Right lobe of liver (tissue), 6 donors: ENCODE data around the gene ZBTB45. TPM values are rescaled to one million over a fixed set of nuclear protein-coding genes. Genes with fewer than 3 reads are reported as not detected.
A peak's percentile ranks its signal among the peaks of the same experiment; 100 is the strongest.
"Not testable (repeated sequence)": the region's sequence is repeated elsewhere in the genome, so short reads cannot be mapped to it uniquely, and the experiment has no call there.

Source experiments
- ATAC-seq, 4 donors: fragments of 200-7000 bp; cut with Tn5 transposase; one replicate each; pipeline ENCODE4 v1.9.1; 2020; ENCODE audit warnings: mild to moderate bottlenecking in 4 of 4, moderate library complexity in 4 of 4
- DNase-seq, 3 donors: peaks; one replicate each; pipeline ENCODE4 v3.0.0-alpha.2; 2020
- H3K27ac ChIP-seq, 3 donors: fragments of 200-600 bp; one replicate each; pipeline ENCODE4 v1.8.0; 2022
- H3K27me3 ChIP-seq, 2 donors: fragments of 200-600 bp; one replicate each; pipeline ENCODE4 v1.8.0; 2022
- H3K36me3 ChIP-seq, 4 donors: fragments of 200-600 bp; sonication (generic) in 1 of 4; one replicate each; pipeline versions ENCODE4 v1.5.1 to v1.8.0; 2017 to 2022; ENCODE audit warnings: control low read depth in 1 of 4
- H3K4me1 ChIP-seq, 4 donors: fragments of 200-600 bp; sonication (generic) in 1 of 4; one replicate each; pipeline versions ENCODE4 v1.5.1 to v1.8.0; 2017 to 2022; ENCODE audit warnings: control low read depth in 1 of 4
- H3K4me3 ChIP-seq, 3 donors: fragments of 200-600 bp; one replicate each; pipeline ENCODE4 v1.8.0; 2022
- H3K9me3 ChIP-seq, 4 donors: fragments of 200-600 bp; sonication (generic) in 1 of 4; one replicate each; pipeline versions ENCODE4 v1.5.1 to v1.8.0; 2017 to 2022; ENCODE audit warnings: control low read depth in 1 of 4
- POLR2A ChIP-seq: fragments of 450-650 bp; IDR thresholded peaks from one replicate; pipeline ENCODE4 v1.6.1; 2017; ENCODE audit warnings: antibody characterized with exemption, mild to moderate bottlenecking
- WGBS: methylation state at CpG from one replicate; pipeline ENCODE4 v1.1.6; 2018; ENCODE audit warnings: low coverage, low lambda C conversion rate; ENCODE audit not compliant: insufficient coverage; ENCODE audit errors: missing lambda C conversion rate; 5-methylcytosine and 5-hydroxymethylcytosine counted together
- intact Hi-C, 2 donors: fragments of 100-400 bp; cut with DNase I; formaldehyde crosslinking; loops; one replicate each; pipeline versions ENCODE4 v1.11.2 to v1.14.1; 2022
- total RNA-seq, 6 experiments: library from RNA; depleted of rRNA in 2 of 6; stranded (reverse); fragments of >200 nt in 2 of 6; fragmentation: NEBNext Ultra II Directional in 3 of 6; extraction: Animal tissue kit (Norgen Biotek cat#: 25700) in 3 of 6; gene quantifications; one replicate each; pipeline versions ENCODE4 v1.1.0 to v1.2.4, GENCODE V29; 2016 to 2023
- TF ChIP-seq, protein P1 (sequence below), 4 donors: fragments of 200-600 bp in 3 of 4; fragments of 450-650 bp in 1 of 4; IDR thresholded peaks; one replicate each; pipeline versions ENCODE4 v1.5.1 to v1.8.0; 2016 to 2022; ENCODE audit warnings: antibody characterized with exemption in 4 of 4, mild to moderate bottlenecking in 2 of 4
- donor health status: DM: no; HTN: yes; CAD: no.
- donor health status: DM: no; HTN: no; CAD: no.
- donor health status: DM: no; HTN: no; CAD: no.
- donor health status: DM: no; HTN: yes; CAD: no.
- donor health status: DM: no; HTN: yes; CAD: no.

ZBTB45 gene
- total RNA-seq, 6 experiments from 2014 or later, result 3.5 to 4.8 (median 4.3) TPM

DNA sequence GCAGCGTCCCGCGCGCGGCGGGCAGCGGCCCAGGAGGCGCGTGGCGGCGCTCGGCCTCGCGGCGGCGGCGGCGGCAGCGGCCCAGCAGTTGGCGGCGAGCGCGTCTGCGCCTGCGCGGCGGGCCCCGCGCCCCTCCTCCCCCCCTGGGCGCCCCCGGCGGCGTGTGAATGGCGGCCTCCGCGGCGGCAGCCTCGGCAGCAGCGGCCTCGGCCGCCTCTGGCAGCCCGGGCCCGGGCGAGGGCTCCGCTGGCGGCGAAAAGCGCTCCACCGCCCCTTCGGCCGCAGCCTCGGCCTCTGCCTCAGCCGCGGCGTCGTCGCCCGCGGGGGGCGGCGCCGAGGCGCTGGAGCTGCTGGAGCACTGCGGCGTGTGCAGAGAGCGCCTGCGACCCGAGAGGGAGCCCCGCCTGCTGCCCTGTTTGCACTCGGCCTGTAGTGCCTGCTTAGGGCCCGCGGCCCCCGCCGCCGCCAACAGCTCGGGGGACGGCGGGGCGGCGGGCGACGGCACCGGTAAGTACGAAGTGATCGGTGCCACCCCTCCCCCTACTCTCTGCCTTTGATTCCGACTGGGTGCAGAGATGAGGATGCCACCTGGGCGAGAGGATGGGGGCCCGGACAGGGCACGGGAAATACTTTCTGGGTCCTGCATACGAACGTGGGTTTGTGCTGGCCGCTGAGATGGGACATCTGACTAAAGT is 25.1 kb upstream of the ZBTB45 start:
- TF ChIP-seq, protein P1, sequence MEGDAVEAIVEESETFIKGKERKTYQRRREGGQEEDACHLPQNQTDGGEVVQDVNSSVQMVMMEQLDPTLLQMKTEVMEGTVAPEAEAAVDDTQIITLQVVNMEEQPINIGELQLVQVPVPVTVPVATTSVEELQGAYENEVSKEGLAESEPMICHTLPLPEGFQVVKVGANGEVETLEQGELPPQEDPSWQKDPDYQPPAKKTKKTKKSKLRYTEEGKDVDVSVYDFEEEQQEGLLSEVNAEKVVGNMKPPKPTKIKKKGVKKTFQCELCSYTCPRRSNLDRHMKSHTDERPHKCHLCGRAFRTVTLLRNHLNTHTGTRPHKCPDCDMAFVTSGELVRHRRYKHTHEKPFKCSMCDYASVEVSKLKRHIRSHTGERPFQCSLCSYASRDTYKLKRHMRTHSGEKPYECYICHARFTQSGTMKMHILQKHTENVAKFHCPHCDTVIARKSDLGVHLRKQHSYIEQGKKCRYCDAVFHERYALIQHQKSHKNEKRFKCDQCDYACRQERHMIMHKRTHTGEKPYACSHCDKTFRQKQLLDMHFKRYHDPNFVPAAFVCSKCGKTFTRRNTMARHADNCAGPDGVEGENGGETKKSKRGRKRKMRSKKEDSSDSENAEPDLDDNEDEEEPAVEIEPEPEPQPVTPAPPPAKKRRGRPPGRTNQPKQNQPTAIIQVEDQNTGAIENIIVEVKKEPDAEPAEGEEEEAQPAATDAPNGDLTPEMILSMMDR (IDR thresholded peaks at IDR 0.05), result no peak
- TF ChIP-seq POLR2A, result no peak
- H3K27ac ChIP-seq, result peak overlapping the region; percentile 95 to 99 (median 97)
- DNase-seq, result peak in 2 of 3 donors; percentile 71 to 75
- H3K4me3 ChIP-seq, result peak overlapping the region; percentile 77 to 89 (median 88)
- intact Hi-C loops, result no loop called here
- H3K36me3 ChIP-seq, result peaks cover 17 to 27% (median 23%) of the 10 kb centered on the region in 4 donors
- no peaks in the 10 kb centered on the region for H3K27me3 ChIP-seq
- H3K9me3 ChIP-seq, result no peaks in the 10 kb centered on the region
- WGBS, result 2% methylated on average over 20 of the region's 92 CpGs
- H3K4me1 ChIP-seq, result peaks cover 0 to 15% (median 7%) of the 10 kb centered on the region in 4 donors
- peak; percentile 1 to 25 (median 10) for ATAC-seq

DNA sequence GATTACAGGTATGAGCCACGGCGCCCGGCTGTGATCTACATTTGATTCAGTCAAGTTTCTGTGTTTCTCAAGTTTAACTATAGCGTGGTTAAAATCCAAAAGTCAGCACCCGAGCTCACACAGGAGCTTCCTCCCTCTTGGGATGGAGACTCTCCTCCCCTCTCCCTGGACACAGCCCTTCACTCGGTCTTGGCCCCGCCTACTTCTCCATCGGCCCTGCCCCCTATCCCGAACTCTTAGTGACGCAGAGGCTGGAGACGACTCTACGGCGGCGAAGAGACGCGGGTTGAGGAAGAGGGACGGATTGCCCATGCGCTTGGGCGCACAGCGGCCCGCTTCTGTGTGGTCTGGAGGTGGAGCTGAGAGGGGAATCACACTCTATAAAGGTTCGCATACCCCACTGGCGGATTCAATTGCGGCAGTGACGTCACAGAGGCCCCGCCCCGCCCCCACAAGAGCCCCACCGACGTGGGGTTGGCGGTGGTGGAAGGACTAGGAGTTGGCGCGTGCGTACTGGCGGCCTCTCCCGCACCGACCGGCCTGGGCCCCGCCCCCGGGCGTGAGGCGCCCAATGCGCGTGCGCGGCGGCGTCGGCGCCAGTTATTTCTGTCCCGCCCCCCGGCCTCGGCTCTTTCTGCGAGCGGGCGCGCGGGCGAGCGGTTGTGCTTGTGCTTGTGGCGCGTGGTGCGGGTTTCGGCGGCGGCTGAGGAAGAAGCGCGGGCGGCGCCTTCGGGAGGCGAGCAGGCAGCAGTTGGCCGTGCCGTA is 24.4 kb upstream of the ZBTB45 start, which contains the start of gene TRIM28:
TSS of gene TRIM28 (plus strand) at position 239 of the 765 bp plus-strand sequence. CDS start 694 bp downstream, outside the sequence.
- WGBS, result under 1% methylated on average over 27 of the region's 73 CpGs
- intact Hi-C loops, result no loop called here
- ATAC-seq, result peak; percentile 93 to 97 (median 95)

DNA sequence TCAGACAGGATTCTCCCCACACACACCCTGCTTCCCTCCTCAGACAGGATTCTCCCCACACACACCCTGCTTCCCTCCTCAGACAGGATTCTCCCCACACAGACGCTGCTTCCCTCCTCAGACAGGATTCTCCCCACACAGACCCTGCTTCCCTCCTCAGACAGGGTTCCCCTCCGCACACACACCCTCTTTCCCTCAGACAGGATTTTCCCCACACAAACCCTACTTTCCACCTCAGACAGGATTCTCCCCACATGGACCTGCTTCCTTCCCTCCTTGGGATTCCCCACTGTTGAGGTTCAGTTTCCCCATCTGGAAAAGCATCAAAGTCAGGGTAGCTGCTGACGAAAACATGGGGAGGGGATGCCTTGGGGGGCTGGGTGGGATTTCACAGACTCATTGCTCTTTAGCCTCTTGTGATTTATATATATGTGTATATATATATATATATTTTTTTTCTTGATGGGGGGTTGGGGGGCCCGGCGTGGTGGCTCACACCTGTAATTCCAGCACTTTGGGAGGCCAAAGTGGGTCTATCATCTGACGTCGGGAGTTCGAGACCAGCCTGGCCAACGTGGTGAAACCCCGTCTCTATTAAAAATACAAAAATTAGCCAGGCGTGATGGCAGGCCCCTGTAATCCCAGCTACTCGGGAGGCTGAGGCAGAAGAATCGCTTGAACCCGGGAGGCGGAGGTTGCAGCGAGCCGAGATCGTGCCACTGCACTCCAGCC is 23.2 kb upstream of the ZBTB45 start:
- Histone ChIP-seq H3K27ac (peak overlapping the region in 2 of 3 donors; percentile 95 to 99), H3K4me1 (peaks cover 0 to 15% (median 7%) of the 10 kb centered on the region in 4 donors), H3K4me3 (peak overlapping the region in 1 of 3 donors; percentile 88)
- H3K9me3 ChIP-seq, ATAC-seq, H3K36me3 ChIP-seq, intact Hi-C loops, H3K27me3 ChIP-seq, DNase-seq: not testable (repeated sequence)
- WGBS, result 79% methylated on average over 18 of the region's 18 CpGs

More for the DNA sequence above, 24.4 kb upstream of the ZBTB45 start, which contains the start of gene TRIM28:
- peak; percentile 96 for TF ChIP-seq POLR2A
- TF ChIP-seq, protein P1 (IDR thresholded peaks at IDR 0.05), result no peak
- H3K4me3 ChIP-seq, result peak within 1 kb of the TSS; percentile 77 to 89 (median 88)
- peak; percentile 98 to 99 (median 99) for DNase-seq
- H3K4me1 ChIP-seq, result peaks cover 0 to 15% (median 7%) of the 10 kb centered on the region in 4 donors
- no peaks in the 10 kb centered on the region for H3K9me3 ChIP-seq
- no peaks in the 10 kb centered on the region for H3K27me3 ChIP-seq
- peaks cover 10 to 19% (median 17%) of the 10 kb centered on the region in 4 donors for H3K36me3 ChIP-seq
- H3K27ac ChIP-seq, result peak within 1 kb of the TSS; percentile 95 to 99 (median 97)

DNA sequence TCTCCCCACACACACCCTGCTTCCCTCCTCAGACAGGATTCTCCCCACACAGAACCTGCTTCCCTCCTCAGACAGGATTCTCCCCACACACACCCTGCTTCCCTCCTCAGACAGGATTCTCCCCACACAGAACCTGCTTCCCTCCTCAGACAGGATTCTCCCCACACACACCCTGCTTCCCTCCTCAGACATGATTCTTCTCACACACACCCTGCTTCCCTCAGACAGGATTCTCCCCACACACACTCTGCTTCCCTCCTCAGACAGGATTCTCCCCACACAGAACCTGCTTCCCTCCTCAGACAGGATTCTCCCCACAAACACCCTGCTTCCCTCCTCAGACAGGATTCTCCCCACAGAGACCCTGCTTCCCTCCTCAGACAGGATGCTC is 19.6 kb upstream of the ZBTB45 start:
- H3K27me3 ChIP-seq, result not testable (repeated sequence)

More for the DNA sequence above, 19.6 kb upstream of the ZBTB45 start:
- H3K27ac ChIP-seq, H3K4me3 ChIP-seq, H3K4me1 ChIP-seq, intact Hi-C loops, DNase-seq, H3K9me3 ChIP-seq, ATAC-seq, H3K36me3 ChIP-seq: not testable (repeated sequence)
